Activated T-cell treated with anti-CD3 and anti-CD28 coated beads, Interleukin-2, amount 50 U/mL, for 4 hours (primary cell): ENCODE data around the gene LIPI. TPM values are rescaled to one million over a fixed set of nuclear protein-coding genes. Genes with fewer than 3 reads are reported as not detected.
A peak's percentile ranks its signal among the peaks of the same experiment; 100 is the strongest.

Source experiments
- ATAC-seq, 2 donors: fragments of 200-7000 bp; cut with Tn5 transposase; one replicate each; pipeline ENCODE4 v1.10.0; 2021
- DNase-seq: peaks from one replicate; pipeline ENCODE4 v3.0.0-alpha.2; 2020
- H3K27me3 Mint-ChIP-seq: one replicate; pipeline ENCODE4 v1.8.0; 2021; ENCODE audit warnings: low read depth, mixed read lengths
- H3K36me3 Mint-ChIP-seq: one replicate; pipeline ENCODE4 v1.8.0; 2022; ENCODE audit warnings: mixed read lengths; ENCODE audit not compliant: insufficient read depth
- H3K4me1 Mint-ChIP-seq: one replicate; pipeline ENCODE4 v1.8.0; 2021; ENCODE audit warnings: low read depth, mixed read lengths
- H3K4me3 Mint-ChIP-seq: one replicate; pipeline ENCODE4 v1.8.0; 2021; ENCODE audit warnings: mild to moderate bottlenecking, moderate library complexity, mixed read lengths
- H3K9me3 Mint-ChIP-seq: one replicate; pipeline ENCODE4 v1.8.0; 2021; ENCODE audit warnings: mixed read lengths
- total RNA-seq, 3 donors: library from RNA; stranded (reverse); gene quantifications; one replicate each; pipeline ENCODE4 v1.2.1, GENCODE V29; 2021

Gene LIPI
- total RNA-seq: not detected

DNA sequence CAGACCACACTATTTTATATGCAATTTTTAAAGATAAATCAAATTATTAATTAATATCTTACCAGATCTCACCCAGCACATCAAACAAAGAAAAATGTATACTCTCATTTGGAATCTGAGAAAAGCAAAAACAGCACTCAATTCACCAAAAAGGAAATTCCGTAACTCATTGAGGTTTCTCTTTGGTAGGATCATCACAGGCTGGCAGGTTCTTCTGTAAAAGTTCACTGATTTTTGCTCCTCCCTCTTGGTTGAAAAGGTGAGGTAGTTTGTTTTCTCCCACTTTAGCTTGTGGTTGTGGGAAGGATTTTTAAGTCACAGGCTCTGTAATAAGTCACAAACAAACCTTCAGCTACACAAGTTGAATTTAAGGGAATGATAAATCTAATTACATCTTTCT lies at the start of gene LIPI:
TSS of gene LIPI (minus strand) at position 218 of the 400 bp plus-strand sequence. CDS start at position 108, 110 bp downstream.
- Mint-ChIP-seq H3K27me3 (peaks cover 14% of the 10 kb centered on the region), H3K4me3 (no peak within 1 kb of the TSS), H3K9me3 (no peaks in the 10 kb centered on the region), H3K4me1 (no peaks in the 10 kb centered on the region), H3K36me3 (no peaks in the 10 kb centered on the region)
- DNase-seq (no peak), ATAC-seq (no peak)

DNA sequence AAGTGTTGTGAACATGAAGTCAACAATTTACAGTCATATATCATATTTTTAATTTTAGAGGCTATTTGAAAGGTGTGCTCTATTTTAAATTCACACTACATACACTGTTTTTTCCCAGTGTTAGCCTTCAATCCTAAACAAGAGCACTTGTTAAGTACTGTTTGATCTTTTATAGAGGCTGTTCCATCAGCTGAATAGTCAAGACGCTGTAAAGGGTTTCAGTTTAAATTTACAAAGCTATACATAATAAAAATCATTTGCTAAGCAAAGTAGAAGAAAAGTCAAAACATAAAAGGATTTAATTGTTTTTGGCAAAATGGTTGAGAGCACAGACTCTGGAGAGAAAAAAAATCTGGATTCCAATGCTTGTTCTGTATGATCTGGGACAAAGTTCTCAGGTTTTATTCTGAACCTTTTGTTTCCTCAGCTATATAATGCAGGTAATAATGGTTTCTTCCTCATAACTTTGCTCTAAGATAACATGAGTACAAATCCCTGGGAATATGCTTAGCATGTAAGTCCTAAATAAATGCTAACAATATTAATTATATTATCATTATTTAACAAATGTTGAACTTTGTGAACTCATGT lies 49.5 kb upstream of the LIPI start:
- Mint-ChIP-seq H3K4me3 (no peak overlapping the region), H3K4me1 (peaks cover 4% of the 10 kb centered on the region), H3K9me3 (no peaks in the 10 kb centered on the region), H3K27me3 (peaks cover 8% of the 10 kb centered on the region), H3K36me3 (no peaks in the 10 kb centered on the region)
- ATAC-seq (no peak), DNase-seq (no peak)

DNA sequence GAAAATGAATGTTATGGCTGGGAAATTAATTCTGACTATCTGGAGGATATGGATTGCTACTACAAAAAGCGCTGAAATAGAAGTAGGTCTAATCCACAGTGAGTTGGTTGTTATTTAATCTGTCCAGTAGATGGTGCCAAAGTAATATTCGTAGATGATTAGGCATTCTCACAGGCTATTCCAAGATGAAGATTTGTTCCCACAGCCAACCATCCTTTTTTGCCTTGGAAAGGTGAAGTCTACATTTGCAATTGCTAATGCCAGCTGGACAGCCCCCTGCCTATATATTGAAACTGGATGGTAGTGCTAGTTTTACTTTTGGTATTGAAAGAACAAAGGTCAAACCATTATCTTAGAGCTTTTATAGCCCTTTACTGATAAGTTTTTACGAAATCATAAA lies 49.0 kb upstream of the LIPI start:
- Mint-ChIP-seq H3K4me1 (peaks cover 4% of the 10 kb centered on the region), H3K4me3 (no peak overlapping the region), H3K27me3 (peaks cover 8% of the 10 kb centered on the region), H3K9me3 (no peaks in the 10 kb centered on the region), H3K36me3 (no peaks in the 10 kb centered on the region)
- ATAC-seq: peak in 1 of 2 donors; percentile 63
- DNase-seq: no peak

DNA sequence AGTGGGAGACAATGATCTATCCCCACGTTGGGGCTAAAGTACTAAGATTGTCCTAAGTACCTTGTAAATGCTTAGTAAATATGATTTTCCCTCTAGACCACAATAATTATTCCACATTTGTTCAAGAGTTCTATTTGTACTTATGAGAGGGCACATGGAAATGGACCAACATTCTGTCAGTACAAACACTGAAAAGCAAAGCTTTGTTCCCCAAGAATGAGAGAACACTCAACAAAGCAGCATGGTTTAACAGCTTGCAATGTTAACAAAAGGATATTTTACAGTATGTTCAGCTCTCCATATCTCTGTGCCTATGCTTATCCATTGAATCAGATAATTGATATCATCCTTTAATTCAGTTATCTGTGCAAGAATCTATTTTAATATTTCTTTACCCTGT lies 40.6 kb upstream of the LIPI start:
- peaks cover 10% of the 10 kb centered on the region for H3K27me3 Mint-ChIP-seq
- peaks cover 7% of the 10 kb centered on the region for H3K9me3 Mint-ChIP-seq
- no peak for DNase-seq
- no peak overlapping the region for H3K4me3 Mint-ChIP-seq
- peaks cover 4% of the 10 kb centered on the region for H3K4me1 Mint-ChIP-seq
- no peaks in the 10 kb centered on the region for H3K36me3 Mint-ChIP-seq
- no peak for ATAC-seq

DNA sequence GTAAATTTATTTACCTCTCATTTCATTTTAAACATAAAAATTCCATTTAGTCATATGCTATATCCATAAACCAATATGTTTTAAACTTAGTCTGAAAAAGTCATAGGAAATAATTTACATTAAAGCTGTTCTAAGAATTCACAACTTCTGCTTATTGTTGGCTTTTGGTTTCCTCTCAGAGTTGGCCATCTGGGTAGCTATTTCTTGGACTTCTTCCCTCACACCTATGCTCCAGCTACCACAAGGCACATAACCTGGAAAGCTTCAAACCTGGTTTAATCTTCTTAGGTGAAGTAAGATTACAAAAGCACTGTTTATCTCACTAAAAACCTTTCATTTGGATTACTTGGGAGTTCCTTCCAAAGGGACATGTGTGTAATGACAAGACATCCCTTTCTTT lies 35.0 kb upstream of the LIPI start:
- Mint-ChIP-seq H3K4me3 (no peak overlapping the region), H3K9me3 (peaks cover 7% of the 10 kb centered on the region), H3K27me3 (peaks cover 7% of the 10 kb centered on the region), H3K36me3 (no peaks in the 10 kb centered on the region), H3K4me1 (peaks cover 2% of the 10 kb centered on the region)
- ATAC-seq (no peak), DNase-seq (no peak)

DNA sequence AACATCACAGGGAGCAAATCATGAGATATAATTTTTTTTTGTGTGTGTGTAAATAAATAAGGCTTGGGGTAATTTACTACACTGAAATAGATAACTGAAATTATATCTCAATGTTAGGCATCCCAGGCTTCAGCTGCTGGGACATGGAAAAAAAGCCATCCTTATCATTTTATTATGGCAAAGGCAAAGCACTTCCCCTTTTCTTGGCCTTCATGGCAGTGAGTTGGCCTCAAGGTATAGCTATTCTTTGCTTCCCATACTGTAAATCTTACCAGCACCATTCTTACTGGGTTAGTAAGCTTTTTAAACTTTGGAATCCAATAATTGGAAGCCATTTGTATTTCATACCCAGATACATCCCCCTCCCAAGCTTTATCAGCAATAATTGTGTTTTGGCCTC lies 34.2 kb upstream of the LIPI start:
- Mint-ChIP-seq H3K4me3 (no peak overlapping the region), H3K27me3 (peaks cover 7% of the 10 kb centered on the region), H3K4me1 (peaks cover 2% of the 10 kb centered on the region), H3K36me3 (no peaks in the 10 kb centered on the region), H3K9me3 (peaks cover 4% of the 10 kb centered on the region)
- ATAC-seq (no peak), DNase-seq (no peak)

DNA sequence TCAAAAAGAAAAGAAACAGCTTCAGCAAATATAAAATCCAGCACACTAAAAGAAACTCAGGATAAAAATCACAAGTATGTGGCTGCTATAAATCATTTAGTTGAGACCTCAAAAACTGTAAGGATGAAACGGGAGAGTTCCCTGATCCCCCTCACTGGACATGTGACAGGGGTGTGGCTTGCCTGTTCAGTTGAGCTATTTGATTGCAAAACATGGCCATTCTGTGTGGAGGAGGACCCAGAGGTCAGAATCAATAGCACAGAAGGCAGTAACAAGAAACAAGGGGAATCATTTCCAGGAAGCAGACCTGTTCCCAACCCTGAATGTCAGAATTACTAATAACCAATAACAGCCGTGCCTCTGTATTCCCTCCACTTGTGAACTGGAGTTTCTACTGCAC lies 33.1 kb upstream of the LIPI start:
- DNase-seq (no peak), ATAC-seq (no peak)
- Mint-ChIP-seq H3K27me3 (peaks cover 6% of the 10 kb centered on the region), H3K4me1 (peaks cover 2% of the 10 kb centered on the region), H3K9me3 (no peaks in the 10 kb centered on the region), H3K4me3 (no peak overlapping the region), H3K36me3 (no peaks in the 10 kb centered on the region)

DNA sequence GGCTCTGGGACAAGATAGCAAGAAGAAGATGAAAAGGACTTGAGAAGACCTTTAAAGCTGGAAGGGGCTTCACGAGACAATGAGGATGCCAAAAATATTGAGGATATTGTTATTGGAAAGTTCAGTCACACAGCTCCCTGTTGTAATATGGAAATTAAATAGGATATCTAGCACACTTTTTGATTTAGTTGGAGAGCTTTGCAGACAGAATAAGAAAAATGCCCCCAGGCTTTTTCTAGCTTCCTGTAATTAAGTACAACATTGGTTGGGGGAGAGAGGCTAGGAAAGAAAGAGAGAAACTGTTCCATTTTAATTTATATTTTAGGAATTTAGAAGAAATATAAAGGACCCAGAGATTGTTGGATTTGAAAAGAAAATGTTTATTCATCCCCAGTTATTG lies 32.7 kb upstream of the LIPI start:
- H3K9me3 Mint-ChIP-seq: no peaks in the 10 kb centered on the region
- ATAC-seq: no peak
- peaks cover 2% of the 10 kb centered on the region for H3K27me3 Mint-ChIP-seq
- no peak for DNase-seq
- no peak overlapping the region for H3K4me3 Mint-ChIP-seq
- H3K4me1 Mint-ChIP-seq: peaks cover 2% of the 10 kb centered on the region
- H3K36me3 Mint-ChIP-seq: no peaks in the 10 kb centered on the region

DNA sequence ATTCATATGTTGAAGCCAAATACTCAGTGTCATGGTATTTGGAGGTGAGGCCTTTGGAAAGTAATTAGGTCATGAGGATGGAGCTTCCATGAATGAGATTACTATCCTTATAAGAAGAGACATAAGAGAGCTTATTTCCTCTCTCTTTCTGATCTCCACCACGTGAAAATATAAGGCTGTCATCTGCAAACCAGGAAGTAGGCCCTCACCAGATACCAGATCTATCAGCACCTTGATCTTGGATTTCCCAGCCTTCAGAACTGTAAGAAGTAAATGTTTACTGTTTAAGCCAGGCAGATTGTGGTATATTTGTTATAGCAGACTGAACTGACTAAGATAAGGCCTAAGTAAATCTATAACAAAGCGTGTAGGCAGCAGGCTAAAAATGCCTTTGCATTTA lies 30.5 kb upstream of the LIPI start:
- ATAC-seq: no peak
- Mint-ChIP-seq H3K9me3 (no peaks in the 10 kb centered on the region), H3K4me3 (no peak overlapping the region), H3K4me1 (peaks cover 2% of the 10 kb centered on the region), H3K36me3 (no peaks in the 10 kb centered on the region), H3K27me3 (no peaks in the 10 kb centered on the region)
- DNase-seq: no peak

DNA sequence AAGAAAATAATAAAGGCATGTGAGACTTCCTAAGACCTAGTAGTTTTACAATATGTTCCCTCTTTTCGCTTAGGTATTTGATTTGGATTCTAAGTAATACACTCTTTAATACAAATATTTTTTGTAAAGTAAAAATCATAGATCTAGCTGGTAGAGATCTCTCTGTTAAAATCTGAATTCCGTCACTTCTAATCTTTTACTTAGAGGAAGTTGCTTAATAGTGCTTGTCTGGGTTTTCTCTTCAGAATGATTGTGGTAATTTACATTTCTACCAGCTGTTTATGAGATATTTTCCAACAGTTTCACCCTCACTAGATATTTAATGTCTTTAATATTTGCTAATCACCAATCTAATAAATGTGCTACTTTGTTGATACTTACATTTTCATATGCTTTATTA lies 28.5 kb upstream of the LIPI start:
- Mint-ChIP-seq H3K27me3 (peaks cover 9% of the 10 kb centered on the region), H3K36me3 (no peaks in the 10 kb centered on the region), H3K4me1 (peaks cover 2% of the 10 kb centered on the region), H3K4me3 (no peak overlapping the region), H3K9me3 (no peaks in the 10 kb centered on the region)
- DNase-seq (no peak), ATAC-seq (no peak)

DNA sequence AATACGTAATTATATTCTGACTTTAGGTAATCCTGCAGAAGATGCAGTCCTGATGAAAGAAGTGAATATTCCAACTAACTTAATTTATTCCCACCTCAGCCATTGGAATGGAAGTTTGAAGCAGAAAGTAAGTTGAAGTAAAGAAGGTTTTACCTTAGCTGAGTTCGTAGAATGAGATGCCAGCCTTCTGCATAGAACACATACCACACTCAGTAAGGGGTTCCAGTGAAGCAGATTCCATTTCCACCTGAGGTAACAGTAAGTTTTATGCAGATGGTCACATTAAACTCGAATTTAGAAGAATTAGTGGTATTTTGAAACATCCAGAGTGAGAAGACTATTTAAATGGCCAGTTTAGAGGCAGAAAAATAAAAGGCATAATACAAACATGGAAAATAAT lies 25.4 kb upstream of the LIPI start:
- H3K4me3 Mint-ChIP-seq: no peak overlapping the region
- ATAC-seq: no peak
- H3K4me1 Mint-ChIP-seq: peaks cover 2% of the 10 kb centered on the region
- peaks cover 12% of the 10 kb centered on the region for H3K27me3 Mint-ChIP-seq
- H3K36me3 Mint-ChIP-seq: no peaks in the 10 kb centered on the region
- no peaks in the 10 kb centered on the region for H3K9me3 Mint-ChIP-seq
- DNase-seq: no peak

DNA sequence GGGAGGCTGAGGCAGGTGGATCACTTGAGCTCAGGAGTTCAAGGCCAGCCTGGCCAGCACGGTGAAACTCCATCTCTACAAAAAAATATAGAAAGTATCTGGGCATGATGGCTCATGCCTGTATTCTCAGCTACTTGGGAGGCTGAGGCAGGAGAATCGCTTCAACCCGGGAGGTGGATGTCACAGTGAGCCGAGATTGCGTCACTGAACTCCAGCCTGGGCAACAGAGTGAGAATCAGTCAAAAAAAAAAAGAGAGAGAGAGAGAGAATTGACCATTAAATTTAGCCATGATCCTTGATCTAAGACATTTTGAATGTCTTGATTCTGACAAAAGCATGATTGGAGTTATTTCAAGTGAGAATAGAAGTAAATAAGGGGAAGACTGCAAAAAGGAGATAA lies 24.3 kb upstream of the LIPI start:
- ATAC-seq (no peak), DNase-seq (no peak)
- H3K4me1 Mint-ChIP-seq: no peaks in the 10 kb centered on the region
- H3K4me3 Mint-ChIP-seq: no peak overlapping the region
- H3K9me3 Mint-ChIP-seq: peaks cover 6% of the 10 kb centered on the region
- H3K27me3 Mint-ChIP-seq: peaks cover 12% of the 10 kb centered on the region
- no peaks in the 10 kb centered on the region for H3K36me3 Mint-ChIP-seq

DNA sequence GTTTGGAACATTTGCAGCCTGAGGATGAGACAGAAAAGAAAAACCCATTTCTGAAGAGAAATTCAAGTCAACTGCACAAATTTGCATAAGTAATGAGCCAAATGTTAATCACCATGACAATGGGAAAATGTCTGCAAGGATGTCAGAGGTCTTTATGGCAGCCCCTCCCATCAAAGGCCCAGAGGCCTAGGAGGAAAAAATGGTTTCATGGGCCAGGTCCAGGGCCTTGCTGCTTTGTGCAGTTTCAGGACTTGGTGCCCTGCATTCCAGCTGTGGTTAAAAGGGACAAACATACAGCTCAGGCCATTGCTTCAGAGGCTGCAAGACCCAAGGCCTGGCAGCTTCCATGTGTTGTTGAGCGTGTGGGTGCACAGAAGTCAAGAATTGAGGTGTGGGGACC lies 18.6 kb upstream of the LIPI start:
- H3K27me3 Mint-ChIP-seq: peaks cover 7% of the 10 kb centered on the region
- no peaks in the 10 kb centered on the region for H3K4me1 Mint-ChIP-seq
- H3K9me3 Mint-ChIP-seq: peaks cover 17% of the 10 kb centered on the region
- ATAC-seq: no peak
- peaks cover 10% of the 10 kb centered on the region for H3K36me3 Mint-ChIP-seq
- no peak for DNase-seq
- H3K4me3 Mint-ChIP-seq: no peak overlapping the region

DNA sequence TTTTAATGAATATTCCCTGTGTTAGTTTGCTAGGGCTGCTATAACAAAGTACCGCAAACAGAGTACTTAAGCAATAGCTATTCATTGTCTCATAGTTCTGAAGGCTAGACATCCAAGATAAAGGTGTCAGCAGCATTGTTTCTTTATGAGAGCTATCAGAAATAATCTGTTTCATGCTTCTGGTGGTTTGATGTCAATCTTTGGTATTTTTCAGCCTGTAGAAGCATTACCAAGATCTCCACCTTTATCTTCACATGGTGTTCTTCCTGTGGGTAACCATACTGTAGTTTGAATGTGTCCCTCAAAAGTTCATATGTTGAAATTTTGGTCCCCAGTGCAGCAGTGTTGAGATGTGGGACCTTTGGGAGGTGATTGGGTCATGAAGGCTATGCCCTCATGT lies 12.6 kb upstream of the LIPI start:
- DNase-seq (no peak), ATAC-seq (no peak)
- Mint-ChIP-seq H3K9me3 (peaks cover under 1% of the 10 kb centered on the region), H3K4me3 (no peak overlapping the region), H3K4me1 (no peaks in the 10 kb centered on the region), H3K27me3 (peaks cover 3% of the 10 kb centered on the region), H3K36me3 (peaks cover 7% of the 10 kb centered on the region)

DNA sequence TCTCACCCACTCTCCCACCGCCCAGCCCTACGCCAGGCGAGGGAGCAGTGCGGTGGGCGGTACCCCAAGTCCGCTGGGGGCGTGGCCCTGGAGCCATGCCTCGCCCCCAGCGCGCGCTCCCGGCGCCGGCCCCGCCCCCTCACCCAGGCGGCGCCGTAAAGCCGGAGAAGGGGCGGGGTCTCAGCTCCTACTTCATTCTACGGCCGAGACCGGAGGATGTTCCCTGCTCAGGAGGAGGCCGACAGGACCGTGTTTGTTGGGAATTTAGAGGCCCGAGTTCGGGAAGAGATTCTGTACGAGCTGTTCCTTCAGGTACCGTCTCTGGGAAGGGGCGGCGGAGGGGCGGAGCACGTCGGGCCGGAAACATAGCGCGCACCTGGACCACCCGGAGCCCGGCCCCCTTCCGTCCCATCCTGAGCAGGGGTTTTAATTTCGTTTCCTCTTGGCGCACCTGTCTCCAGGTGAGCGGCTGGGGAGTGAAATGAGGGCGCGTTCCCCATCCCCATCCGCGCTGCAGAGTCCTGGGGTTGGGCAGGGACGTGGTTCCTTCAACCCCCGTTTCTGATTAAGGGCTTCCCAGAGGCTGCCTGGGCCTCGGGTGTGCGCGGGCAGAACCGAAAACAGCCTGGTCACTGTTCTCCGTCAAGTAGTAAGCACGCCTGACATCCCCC lies 5.4 kb upstream of the LIPI start, which contains the start of gene RBM11:
TSS of gene RBM11 (plus strand) at position 187 of the 671 bp plus-strand sequence. CDS start at position 217, 30 bp downstream.
- DNase-seq: peak; percentile 79
- Mint-ChIP-seq H3K4me1 (peaks cover 6% of the 10 kb centered on the region), H3K36me3 (no peaks in the 10 kb centered on the region), H3K27me3 (peaks cover 9% of the 10 kb centered on the region), H3K4me3 (peak within 1 kb of the TSS; percentile 82), H3K9me3 (no peaks in the 10 kb centered on the region)
- ATAC-seq: peak; percentile 97 to 98
